Vagina (tissue), 2 donors: Measurements from ENCODE around the gene CEP128.

Experiments
- CTCF ChIP-seq, 3 experiments: fragments of 450-650 bp in 2 of 3; fragments of 200-600 bp in 1 of 3; sonication (generic) in 1 of 3; IDR thresholded peaks; one replicate each; pipeline ENCODE4 v1.5.1; 2017 to 2019; ENCODE audit warnings: antibody characterized with exemption in 3 of 3, mild to moderate bottlenecking in 2 of 3, moderate library complexity in 2 of 3
- POLR2AphosphoS5 ChIP-seq, 2 donors: sonication (generic); formaldehyde crosslinking; IDR thresholded peaks; one replicate each; pipeline ENCODE4 v1.9.0; 2017; ENCODE audit warnings: antibody characterized with exemption in 2 of 2, mild to moderate bottlenecking in 2 of 2, low read depth in 1 of 2; ENCODE audit not compliant: insufficient read depth in 1 of 2

- TF ChIP-seq CTCF (IDR thresholded peaks at IDR 0.05) (no peak), POLR2AphosphoS5 (IDR thresholded peaks at IDR 0.05; ENCODE audit: insufficient read depth in 1 of 2, low read depth in 1 of 2) (no peak)
Measured at GRCh38 chr14:80678436-80678835, 263.1 kb downstream of the CEP128 start.
